Measurements from ENCODE around the gene AOPEP.

- TF ChIP-seq CTCF (IDR thresholded peaks at IDR 0.05) (no peak), POLR2A (IDR thresholded peaks at IDR 0.05) (no peak)
These were observed 404.0 kb downstream of the AOPEP start for GRCh38 chr9:95130484-95130883.

Data from gastroesophageal sphincter (tissue), 3 donors.